GM18858 (cell line): ENCODE measurements around the gene TNFAIP8.
"Not testable (repeated sequence)": the region's sequence is repeated elsewhere in the genome, so short reads cannot be mapped to it uniquely, and the experiment has no call there.

Experiments
- ATAC-seq: cut with Tn5 transposase; IDR thresholded peaks from one replicate; pipeline ENCODE4 v1.9.1; 2021; ENCODE audit not compliant: unreplicated experiment

The TNFAIP8 gene

GRCh38 chr5:119412279-119413227, 56.7 kb downstream of the TNFAIP8 start:
- ATAC-seq: no peak

- ATAC-seq: not testable (repeated sequence)
Observed at GRCh38 chr5:119414124-119414734, 58.4 kb downstream of the TNFAIP8 start.

DNA sequence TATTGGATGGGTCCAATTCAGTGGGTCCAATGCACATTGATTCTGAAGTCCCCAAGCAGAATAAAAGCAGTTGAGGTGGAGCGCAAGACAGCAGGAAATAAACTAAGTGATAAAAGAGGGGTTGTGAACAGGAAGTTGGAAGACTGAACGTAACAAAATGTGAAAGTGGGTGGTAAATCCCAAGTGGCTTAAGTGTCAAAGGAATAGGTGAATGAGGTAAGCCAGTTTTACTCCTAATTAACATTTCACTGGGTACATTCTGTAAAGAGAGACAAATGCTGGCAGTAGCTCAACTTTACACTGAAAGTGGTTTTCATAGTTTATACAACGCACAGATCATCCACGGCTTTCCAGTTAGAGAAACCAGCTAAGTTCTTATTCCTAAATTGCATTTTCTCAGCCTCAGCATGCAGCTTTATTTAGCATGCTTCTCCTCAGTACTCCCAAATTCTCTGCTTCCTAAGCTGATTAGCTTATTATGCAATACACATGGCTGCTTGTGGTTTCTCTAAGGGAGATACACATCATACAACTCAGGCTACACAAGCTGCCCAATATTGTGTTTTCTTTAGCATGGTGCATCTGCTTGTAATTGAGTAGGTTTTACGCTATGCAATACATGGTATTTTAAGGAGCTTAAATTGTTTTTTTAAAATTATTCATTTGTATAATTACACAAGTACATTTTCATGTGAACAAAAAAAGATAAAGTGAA, 62.2 kb downstream of the TNFAIP8 start:
- no peak for ATAC-seq

GRCh38 chr5:119418606-119419100, 62.8 kb downstream of the TNFAIP8 start:
- ATAC-seq: peak; percentile 60

GRCh38 chr5:119420169-119420568, 64.3 kb downstream of the TNFAIP8 start:
- ATAC-seq: no peak

DNA sequence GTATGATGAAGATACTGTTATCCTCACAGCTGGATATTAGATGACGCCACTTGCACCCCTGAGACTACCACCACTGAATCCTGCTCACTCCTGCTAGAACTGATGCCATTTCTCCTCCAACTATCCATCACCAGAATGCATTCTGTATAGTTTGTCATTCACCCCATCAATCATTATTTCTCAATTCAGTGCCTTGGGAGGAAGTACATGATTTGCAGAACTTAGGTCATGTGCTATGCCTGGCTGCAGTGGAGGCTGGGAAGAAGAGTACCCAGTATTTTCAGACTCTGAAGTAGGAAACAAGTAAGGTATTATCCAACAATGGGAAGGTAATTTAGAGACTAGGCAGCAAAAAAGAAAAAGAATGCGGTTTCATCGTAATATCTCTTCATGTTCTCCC, 70.2 kb downstream of the TNFAIP8 start:
- ATAC-seq: no peak

- no peak for ATAC-seq
Observed at GRCh38 chr5:119427060-119427459, 71.2 kb downstream of the TNFAIP8 start.

- not testable (repeated sequence) for ATAC-seq
Observed at GRCh38 chr5:119427596-119427995, 71.8 kb downstream of the TNFAIP8 start.

DNA sequence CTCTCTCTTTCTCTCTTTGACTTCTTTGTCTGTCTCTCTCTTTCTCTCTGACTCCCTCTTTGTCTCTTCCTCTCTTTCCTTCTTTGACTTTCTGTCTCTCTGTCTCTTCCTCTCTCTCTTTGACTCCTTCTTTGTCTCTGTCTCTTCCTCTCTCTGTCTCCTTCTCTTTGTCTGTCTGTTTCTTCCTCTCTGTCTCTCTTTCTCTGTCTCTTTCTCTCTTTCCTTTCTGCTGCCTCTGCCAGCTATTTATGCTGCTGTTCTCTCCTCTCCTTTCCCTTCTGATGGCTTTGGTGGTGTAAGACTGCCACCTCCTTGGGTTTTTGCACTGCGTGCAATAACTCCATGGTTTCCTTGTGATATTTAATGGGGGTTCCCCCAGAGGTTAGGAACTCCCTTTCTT, 72.3 kb downstream of the TNFAIP8 start:
- not testable (repeated sequence) for ATAC-seq

- ATAC-seq: not testable (repeated sequence)
Observed at GRCh38 chr5:119428574-119428973, 72.8 kb downstream of the TNFAIP8 start.

- not testable (repeated sequence) for ATAC-seq
Observed at GRCh38 chr5:119432674-119433237, 76.9 kb downstream of the TNFAIP8 start.

DNA sequence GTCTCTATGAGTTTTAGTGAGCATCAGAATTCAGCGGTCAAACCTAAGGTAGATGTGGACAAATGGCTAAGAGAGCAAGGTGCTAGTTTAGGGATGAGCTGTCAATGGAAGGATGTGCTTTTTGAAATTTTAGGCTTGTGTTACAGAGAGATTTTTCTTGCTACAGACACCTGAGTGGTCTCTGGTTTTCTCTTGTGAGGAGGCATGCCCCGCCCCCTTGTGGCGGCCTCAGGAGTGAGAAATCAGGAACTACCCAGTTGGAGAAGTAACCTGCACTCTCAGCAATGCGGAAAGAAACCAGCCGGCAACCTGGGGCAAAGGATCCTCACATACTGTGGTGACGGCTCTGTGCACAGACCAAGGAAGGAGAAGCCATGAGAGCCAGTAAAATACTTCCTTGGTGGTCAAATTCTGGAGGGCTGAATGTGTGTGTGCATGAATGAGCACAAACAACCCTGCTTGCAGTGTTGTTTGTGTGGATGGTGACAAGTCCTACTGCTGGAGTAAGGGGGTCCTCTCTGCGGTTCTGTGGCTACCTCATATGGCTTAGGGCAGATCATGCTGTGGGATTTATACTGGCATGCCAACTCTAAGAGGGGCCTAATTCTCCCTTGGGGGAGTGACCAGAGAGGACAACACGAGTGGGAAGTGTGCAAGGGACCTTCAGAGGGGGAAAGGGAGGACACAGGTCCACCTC, 79.8 kb downstream of the TNFAIP8 start:
- peak; percentile 96 for ATAC-seq

DNA sequence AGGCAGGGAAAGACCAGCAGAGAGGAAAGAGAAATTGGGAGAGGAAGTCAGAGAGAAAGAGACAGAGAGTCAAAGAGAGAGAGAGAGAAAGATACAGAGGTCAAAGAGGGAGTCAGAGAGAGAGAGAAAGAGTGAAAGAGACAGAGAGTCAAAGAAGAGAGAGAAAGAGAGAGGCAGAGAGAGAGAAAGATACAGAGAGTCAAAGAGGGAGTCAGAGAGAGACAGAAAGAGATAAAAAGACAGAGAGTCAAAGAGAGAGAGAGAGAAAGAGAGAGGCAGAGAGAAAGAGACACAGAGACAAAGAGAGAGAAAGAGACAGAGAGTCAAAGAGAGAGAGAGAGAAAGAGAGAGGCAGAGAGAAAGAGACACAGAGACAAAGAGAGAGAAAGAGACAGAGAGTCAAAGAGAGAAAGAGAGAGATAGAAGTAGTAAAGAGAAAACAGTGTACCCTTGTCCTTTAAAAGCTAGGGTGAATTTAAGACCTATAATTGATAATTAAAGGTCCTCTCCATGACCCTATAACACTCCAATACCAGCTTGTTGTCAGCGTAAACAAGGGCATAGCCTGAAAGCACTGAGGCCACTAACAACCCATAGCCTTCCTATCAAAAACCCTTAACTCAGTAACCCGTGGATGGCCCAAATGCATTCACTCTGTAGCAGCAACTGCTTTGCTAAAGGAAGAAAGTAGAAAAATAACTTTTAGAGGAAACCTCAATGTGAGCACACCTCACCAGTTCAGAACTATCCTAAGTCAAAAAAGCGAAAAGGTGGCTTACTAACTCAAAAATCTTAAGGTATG, 82.2 kb downstream of the TNFAIP8 start:
- not testable (repeated sequence) for ATAC-seq

DNA sequence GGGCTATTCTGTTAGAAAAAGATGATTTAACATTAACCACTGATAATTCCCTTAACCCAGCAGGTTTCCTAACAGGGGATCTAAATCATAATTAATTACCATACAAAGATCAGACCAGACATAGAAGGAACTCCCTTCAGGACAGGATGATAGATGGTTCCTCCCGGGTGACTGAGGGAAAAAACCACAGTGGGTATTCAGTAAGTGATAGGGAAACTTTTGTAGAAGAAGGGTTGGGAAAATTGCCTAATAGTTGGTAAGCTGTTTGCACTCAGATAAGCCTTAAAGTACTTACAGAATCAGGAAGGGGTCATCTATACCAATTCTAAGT, 82.7 kb downstream of the TNFAIP8 start:
- ATAC-seq: not testable (repeated sequence)

GRCh38 chr5:119439140-119439631, 83.4 kb downstream of the TNFAIP8 start:
- ATAC-seq: no peak

- ATAC-seq: not testable (repeated sequence)
Observed at GRCh38 chr5:119439632-119440031, 83.8 kb downstream of the TNFAIP8 start.

GRCh38 chr5:119444643-119445042, 88.8 kb downstream of the TNFAIP8 start:
- ATAC-seq: not testable (repeated sequence)

- no peak for ATAC-seq
Observed at GRCh38 chr5:119445544-119445943, 89.7 kb downstream of the TNFAIP8 start.
